HG03469 (cell line): Measurements from ENCODE around the gene MAP3K3.

ENCODE experiments used
- ATAC-seq: cut with Tn5 transposase; IDR thresholded peaks from one replicate; pipeline ENCODE4 v1.9.1; 2021; ENCODE audit warnings: mild to moderate bottlenecking, moderate library complexity, moderate number of reproducible peaks; ENCODE audit not compliant: unreplicated experiment

Gene MAP3K3

DNA sequence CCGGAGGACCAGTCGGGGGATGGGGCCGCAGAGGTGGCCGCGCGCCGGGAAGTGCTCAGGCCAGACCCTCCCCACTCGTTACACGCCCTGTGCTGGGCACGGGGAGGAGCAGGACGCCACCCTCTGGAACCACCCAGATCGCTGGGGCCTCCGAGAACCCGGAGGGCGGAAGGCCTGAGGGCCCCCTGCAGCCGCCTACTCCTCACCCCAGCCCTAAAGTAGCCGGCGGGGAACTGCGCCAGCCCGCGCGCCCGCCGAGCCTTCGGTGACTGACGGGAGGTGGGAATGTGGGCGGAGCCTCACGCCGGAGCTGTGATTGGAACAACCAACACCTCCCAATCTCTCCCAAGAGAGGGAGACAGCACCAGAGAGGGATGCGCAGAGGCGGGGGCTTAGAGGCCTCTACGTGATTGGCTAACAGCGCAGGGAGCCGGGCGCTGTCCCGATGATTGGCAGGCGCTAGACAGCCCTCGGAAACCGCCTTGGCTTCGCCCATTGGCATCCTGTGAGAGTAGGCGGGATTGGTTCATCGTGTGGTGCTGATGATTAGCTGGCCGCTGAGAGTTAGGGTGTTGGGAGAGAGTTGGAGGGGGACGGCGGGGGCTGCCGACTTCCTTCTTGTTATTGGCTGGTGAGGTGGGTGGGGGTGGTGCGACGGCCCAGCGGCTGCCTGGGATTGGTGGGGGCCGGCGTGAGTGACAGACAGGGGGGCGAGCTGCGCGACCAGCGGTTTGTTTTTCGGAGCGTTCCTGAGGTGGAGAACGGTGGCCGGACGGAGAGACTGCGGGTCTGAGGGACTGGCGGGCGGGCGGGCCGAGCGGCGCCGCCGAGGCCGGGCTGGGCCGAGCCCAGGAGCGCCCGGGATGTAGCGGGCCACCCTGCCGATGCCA lies at the start of gene MAP3K3:
Gene MAP3K3, plus strand, starts transcription at position 734 of the 890 bp plus-strand sequence. CDS start 343 bp downstream, outside the sequence.
- peak; percentile 82 for ATAC-seq

DNA sequence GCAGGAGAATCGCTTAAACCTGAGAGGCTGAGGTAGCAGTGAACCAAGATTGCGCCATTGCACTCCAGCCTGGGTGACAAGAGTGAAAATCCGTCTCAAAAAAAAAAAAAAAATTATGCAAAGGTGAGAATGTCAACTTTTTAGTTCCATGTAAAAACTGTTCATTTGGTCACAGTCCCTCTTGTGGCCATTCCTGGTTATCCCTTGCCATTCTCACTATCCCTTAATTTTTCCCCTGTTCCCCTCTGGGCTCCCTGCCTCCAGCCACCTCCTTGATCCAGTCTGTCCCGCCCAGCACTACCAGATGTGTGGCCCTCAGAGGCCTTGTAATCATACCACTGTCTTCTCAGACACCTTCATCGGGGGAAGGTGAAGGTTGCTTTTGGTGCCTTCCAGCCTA lies 48.6 kb upstream of the MAP3K3 start:
- no peak for ATAC-seq

DNA sequence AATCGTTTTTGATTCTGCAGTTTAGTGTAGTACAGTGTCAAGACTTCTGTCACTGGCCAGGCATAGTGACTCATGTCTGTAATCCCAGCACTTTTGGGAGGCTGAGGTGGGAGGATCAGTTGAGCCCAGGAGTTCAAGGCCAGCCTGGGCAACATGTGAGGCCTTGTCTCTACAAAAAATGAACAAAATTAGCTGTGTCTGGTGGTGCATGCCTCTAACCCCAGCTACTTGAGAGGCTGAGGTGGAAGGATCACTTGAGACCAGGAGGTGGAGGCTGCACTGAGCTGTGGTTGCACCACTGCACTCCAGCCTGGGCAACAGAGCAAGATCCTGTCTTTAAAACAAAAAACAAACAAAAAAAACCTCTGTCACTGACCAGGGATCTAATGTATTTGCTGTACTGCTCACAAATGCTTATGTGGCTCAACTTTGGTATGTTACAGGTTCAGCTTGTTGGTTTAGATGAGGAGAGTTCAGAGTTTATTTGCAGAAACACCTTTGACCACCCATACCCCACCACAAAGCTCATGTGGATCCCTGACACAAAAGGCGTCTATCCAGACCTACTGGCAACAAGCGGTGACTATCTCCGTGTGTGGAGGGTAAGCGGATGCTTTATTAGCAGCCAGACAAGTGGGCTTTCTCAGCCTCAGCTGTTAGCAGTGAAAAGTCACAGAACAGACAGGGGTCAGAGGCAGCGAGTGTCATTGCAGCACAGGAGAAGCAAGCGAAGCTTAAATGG lies 44.0 kb upstream of the MAP3K3 start:
- ATAC-seq: no peak

DNA sequence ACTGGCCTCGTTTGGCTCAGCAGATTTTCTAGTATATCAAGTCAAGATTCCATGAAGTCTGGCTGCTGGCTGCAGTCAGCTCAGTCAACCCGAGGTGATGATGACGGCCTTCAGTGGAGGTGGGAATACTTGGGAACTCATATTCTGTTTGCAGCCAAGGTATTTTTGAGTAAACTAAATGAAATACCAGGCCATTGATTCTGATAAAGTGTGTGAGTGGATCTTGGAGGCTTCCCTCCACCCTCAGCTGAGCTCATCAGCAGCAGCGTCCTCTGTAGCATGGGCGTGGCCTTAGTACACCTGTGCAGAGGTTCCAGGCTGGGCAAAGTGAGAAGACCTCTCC lies 43.5 kb upstream of the MAP3K3 start:
- ATAC-seq: no peak

DNA sequence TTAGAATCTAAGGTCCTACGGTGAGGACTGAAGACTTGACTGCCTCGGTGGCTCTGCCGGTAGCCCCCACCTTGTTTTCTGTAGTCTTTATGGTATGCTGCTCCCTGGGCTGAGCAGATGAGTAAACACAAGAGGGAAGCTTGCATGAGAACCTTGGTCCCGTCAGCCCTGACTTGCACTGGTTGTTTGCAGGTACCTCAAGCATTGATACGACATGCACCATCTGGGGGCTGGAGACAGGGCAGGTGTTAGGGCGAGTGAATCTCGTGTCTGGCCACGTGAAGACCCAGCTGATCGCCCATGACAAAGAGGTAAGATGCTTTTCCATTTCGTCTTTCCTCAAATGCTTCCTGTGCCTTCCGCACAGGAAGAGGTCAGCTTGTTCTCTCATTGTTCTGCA lies 42.6 kb upstream of the MAP3K3 start:
- ATAC-seq: no peak

DNA sequence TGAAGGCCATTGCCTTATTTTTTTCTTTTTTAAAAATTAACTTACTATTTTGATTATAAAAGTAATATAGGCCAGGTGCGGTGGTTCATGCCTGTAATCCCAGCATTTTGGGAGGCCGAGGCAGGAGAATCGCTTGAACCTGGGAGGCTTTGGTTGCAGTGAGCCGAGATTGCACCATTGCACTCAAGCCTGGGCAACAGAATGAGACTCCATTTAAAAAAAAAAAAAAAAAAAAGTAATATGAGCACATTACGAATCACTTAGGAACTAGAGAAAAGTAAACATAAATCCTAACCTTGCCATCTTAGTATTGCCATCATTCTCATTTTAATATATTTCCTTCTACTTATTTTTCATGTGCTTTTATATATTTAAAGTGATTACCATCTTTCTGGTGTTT lies 34.4 kb upstream of the MAP3K3 start:
- no peak for ATAC-seq

DNA sequence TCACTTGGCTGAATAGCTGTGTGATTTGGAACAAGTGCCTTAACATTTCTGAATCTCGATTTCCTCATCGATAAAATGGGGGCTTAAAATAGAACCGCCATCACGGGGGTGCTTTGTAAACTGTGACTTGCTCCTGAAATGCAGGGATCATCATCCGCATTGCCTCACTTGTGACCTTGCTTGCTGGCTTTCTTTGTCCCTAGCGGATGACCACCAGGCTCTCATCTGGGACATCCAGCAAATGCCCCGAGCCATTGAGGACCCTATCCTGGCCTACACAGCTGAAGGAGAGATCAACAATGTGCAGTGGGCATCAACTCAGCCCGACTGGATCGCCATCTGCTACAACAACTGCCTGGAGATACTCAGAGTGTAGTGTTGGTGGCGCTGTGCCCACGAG lies 33.4 kb upstream of the MAP3K3 start:
- no peak for ATAC-seq

DNA sequence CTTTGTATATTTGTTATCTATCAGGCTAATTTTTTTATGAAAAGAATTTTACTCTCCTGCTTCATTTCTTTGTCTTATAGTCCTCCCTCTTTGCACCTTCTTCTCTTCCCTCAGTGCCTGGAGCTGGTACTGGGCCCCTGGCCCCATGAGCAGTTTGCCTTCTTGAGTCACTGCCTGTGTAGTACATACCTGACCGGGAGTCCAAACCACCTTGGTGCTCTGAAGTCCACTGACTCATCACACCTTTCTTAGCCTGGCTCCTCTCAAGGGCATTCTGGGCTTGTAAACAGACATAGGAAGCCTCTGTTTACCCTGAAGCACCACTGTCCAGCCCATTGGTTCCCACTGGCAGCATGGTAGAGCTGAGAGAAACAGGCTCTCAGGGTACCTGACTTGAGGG lies 32.6 kb upstream of the MAP3K3 start:
- ATAC-seq: no peak

DNA sequence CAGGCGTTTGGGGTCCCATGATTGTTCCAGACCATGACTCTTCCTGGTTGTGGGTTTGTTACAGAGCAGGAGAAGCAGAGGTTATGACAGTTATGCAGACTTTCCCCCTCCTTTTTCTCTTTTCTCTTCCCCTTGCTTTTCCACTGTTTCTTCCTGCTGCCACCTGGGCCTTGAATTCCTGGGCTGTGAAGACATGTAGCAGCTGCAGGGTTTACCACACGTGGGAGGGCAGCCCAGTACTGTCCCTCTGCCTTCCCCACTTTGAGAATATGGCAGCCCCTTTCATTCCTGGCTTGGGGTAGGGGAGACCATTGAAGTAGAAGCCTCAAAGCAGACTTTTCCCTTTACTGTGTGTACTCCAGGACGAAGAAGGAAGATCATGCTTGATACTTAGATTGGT lies 29.4 kb upstream of the MAP3K3 start:
- ATAC-seq: no peak

DNA sequence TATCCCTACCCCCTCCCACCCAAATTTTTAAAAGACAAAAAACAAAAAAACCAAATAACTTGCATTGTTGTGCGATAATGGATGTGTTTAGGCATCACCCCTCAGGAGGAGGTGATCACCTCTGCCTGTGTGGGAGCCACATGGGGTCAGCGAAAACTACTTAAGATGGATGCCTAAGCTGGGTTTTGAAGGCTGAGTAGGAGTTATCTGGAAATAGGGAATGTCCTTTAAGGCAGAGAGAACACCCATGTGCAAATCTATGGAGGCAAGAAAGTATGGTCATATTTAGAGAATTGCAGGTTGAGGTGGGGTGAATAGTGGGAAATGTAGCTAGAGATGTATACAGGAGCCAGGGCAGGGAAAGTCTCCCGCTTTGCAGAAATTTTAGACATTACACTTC lies 27.1 kb upstream of the MAP3K3 start:
- ATAC-seq: no peak

DNA sequence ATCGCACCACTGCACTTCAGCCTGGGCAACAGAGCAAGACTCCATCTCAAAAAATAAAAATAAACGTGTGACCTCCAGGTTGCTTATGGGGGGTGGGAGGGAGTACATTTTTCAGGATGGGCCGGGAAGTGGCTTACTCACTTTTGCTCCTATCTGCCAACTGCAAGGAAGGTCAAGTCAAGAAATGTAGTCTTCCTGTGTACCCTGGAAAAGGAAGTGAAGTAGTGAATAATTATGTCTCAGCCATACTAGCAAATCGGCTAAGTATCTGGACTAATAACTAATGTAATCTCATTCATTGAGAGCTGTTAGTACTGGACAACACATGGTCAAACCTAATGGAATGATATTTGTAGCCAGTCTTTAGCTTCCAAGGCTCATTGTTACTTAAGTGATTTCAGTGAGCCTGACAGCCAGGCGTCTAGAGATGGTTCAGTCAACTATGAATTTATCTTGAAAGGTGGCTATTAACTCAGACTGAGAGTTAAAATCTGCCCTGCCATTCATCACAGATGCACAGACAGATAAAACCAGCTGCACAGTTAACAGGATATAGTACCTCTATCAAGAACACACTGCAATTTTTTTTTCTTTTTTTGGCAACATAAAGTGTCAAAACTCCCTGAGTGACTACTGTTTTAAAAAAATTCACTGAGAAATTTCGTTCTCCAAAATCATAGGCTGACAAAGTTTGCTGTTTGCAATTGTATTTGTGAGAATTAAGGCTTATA lies 25.2 kb upstream of the MAP3K3 start:
- no peak for ATAC-seq

DNA sequence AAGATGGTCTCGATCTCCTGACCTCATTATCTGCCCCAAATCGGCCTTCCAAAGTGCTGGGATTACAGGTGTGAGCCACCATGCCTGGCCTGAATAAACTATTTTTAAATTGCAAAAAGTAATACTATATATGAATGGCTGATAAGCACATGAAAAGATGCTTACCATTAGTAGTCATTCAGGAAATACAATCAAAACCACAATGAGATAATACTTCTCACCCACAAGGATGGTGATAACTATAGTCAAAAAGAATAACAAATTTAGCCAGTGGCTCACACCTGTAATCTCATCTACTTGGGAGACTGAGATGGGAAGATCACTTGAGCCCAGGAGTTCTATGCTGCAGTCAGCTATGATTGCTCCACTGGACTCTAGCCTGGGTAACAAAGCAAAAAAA lies 23.9 kb upstream of the MAP3K3 start:
- no peak for ATAC-seq

DNA sequence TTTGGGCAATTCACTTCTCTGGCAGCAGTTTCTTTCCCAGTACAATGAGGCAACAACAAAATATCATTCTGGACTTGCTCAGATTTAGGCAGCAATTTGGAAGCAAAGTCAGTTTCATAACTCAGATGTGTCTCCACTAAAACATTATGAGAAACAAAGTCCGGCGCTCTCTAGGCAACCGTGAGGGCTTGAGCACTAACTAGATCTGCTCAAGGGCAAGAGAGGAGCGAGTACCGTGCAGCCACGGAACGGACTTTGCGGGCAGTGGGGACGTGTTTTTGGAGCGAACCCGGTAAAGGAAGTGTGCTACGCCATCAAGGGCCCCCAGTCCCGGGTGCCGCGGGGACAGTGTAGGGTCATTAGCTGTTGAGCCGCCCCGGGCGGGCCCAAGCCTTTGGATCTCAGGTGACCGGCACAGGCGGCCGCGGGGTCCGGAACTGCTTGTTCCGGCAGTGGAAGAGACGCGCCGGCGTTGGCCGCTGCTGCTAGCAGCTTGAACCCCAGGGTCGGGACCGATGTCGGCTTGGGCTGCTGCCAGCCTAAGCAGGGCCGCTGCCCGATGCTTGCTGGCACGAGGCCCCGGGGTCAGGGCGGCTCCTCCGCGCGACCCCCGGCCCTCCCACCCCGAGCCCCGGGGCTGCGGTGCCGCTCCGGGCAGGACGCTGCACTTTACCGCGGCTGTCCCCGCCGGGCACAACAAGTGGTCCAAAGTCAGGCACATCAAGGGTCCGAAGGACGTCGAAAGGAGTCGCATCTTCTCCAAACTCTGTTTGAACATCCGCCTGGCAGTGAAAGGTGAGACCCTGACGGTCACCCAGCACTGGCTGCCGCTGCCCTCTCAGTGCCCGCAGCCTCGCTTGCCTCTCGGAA lies 21.4 kb upstream of the MAP3K3 start, which contains the start of gene TACO1:
Gene TACO1, plus strand, starts transcription at position 327 of the 870 bp plus-strand sequence. Its CDS starts 189 bp downstream, at position 516.
- ATAC-seq: no peak

DNA sequence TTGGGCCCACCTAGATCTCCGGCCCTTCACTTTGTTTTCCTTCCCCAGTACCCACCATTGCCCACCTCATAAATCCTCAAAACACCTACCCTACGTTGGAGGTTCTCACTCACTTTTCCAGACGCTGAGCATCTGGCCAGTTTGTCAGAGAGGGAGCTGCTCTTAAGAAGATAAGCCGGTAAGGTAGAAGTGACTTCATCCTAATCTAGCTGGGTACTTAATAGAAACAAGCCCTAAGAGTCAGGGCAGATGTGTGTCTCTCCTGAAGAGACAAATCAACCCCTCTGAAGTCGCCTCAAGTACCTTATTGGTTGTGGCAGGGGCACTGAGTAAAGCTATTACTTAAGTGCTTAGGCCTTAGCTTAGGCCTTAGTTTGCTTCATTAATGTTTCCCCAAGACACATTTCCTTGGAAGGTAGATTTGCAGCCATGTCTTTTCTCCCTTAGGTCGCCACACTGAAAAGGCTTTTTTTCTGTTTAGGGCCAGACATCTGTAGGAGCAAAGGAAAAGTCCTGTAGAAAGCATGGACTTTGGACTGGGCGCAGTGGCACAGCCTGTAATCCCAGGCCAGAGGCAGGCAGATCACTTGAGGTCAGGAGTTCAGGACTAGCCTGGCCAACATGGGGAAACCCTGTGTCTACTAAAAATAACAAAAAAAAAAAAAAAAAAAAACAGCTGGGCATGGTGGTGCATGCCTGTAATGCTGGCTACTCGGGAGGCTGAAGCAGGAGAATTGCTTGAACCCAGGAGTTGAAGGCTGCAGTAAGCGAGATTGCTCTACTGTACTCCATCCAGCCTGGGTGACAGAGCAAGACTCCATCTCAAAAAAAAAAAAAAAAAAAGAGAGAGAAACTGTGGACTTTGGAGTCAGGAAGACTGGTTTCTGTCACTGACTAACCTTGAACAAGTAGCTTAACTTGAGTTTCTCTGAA lies 20.5 kb upstream of the MAP3K3 start:
- ATAC-seq: no peak

DNA sequence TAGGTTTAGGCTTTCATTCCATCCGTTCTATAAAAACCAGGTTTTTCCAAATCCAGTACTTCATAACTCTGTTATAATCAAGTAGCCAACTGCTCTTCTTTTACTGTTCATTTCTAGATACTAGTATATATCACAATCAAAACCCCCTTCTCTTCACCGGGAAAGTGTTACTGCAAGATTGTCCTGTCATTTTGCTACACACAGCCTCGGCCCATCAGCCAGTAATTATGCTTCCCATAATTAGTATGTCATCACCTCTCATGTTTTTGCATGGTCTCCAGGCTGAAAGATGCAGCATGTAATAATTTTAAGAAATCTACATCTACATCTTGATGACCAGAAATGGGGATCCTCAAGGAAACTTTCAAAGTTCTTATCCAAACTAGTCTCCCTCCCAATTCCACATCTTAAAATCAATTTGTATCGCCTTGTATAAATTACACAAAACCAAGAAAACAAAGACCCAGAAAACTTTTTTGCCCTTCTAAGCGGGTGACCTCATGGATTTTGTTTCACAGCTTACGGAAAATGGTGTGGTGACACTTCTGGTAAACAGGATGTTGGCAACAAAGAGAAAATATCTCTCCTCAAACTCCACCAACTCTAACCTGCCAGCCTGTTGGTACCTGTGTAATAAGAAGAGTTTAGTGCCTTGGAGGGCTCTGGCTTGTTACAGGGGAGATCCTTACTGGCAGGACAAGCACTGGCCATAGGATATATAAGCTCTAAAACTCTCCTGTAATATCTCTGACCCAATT lies 12.2 kb upstream of the MAP3K3 start:
- no peak for ATAC-seq

DNA sequence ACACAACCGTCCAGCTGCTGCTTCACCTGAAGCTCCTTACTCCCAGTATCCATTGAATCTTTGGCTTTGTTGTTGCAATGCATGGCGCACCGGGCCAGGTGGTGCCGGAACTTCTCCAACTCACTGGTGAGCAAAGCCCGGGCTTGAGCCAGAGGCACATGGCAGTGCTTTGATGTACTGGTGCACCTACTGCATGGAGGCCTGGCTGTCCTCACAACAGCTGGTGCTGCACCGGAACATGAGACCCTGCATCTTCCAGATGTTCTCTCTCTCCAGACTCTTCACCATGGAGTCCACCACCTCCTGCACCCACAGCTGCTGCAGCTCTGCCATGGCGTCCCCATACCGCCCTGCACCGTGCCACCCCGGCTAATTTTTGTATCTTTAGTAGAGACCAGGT lies 11.4 kb upstream of the MAP3K3 start:
- ATAC-seq: no peak

DNA sequence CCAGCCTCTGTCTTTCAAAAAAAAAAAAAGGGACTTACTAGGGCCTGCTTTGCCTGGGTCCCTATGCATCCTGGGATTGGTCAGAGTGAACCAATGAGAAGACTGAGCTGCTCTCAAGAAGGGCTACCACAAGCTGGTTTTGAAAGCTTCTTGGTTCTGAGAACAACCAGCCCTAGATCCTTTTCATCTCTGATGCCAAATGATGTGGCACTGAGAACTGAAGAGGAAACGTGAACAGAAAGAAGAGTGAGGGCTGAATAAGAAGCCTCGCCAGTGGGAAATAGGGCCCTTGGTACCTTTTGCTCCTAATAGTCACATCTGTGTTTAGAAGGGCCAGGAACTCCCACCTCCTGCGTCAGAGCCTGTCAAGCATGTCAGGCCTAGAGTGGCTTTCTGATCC lies 10.9 kb upstream of the MAP3K3 start:
- no peak for ATAC-seq

DNA sequence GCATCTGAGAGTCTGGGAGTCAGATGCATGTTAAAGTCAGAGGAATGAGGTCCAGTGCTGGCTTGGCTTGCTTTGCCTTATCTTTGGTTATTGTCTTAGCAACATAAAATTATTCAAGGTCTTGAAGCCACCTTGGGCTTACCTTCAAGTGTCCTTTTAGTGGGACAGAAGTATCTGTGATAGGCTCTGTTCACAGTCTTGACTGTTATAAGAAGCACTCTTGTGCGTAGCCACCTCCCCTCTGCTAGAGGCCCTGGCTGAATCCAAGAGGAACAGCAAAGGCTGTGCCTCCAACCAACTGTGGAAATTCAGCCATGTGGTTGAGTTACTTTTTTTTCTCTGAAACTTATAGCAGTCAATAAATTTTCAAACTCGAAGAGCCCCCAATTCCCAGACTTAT lies 8.6 kb upstream of the MAP3K3 start:
- ATAC-seq: no peak

DNA sequence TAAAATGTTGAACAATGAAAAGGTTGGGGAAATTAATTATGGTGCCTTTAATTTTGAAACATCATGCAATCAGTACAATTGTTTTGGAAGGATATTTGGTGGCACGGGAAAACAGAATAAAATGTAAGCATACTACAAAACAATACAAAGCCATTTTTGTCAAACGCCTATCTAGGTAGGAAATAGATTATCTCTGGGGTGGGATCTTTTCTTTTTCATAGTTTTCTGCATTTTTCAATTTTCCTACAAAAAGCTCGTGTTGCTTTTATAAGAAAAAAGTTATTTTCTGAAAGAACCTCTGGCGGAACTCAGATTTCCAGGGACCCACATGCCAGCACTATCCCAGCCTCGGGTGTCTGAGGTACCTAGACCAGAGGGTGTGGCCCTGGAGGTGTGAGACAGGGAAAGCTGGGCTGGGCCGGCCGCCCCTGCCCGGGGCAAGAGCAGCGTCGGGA lies 961 bp upstream of the MAP3K3 start:
- no peak for ATAC-seq
